Neural cell (in vitro differentiated cells): ENCODE data around the gene CABP7. TPM values are rescaled to one million over a fixed set of nuclear protein-coding genes. Genes with fewer than 3 reads are reported as not detected.

ENCODE experiments used
- H2AFZ ChIP-seq: fragments of 200-600, 300-800 bp; sonication (generic), shearing (Covaris generic); 2 replicates; pipeline ENCODE4 v1.6.0; 2014; ENCODE audit warnings: low read depth, mild to moderate bottlenecking, antibody characterized with exemption, low read length, moderate library complexity
- H3F3A ChIP-seq: fragments of 200-600 bp; shearing (Covaris generic); 2 replicates; pipeline ENCODE4 v1.6.1; 2016; ENCODE audit warnings: mild to moderate bottlenecking, moderate library complexity, mixed read lengths, antibody characterized with exemption, low read length; ENCODE audit not compliant: insufficient read depth, poor library complexity, severe bottlenecking
- H3K27ac ChIP-seq: fragments of 200-600, 300-800 bp; sonication (generic), shearing (Covaris generic); 2 replicates; pipeline ENCODE4 v1.5.1; 2014; ENCODE audit warnings: mild to moderate bottlenecking, low read length, moderate library complexity
- H3K27me3 ChIP-seq: fragments of 300-800, 200-600 bp; sonication (generic), shearing (Covaris generic); 2 replicates; pipeline ENCODE4 v1.6.0; 2014; ENCODE audit warnings: mild to moderate bottlenecking, low read depth, low read length, moderate library complexity; ENCODE audit not compliant: insufficient read depth
- H3K36me3 ChIP-seq: fragments of 300-800, 200-600 bp; sonication (generic), shearing (Covaris generic); 2 replicates; pipeline ENCODE4 v1.5.1; 2014; ENCODE audit warnings: mild to moderate bottlenecking, antibody characterized with exemption, low read length, moderate library complexity; ENCODE audit not compliant: insufficient read depth
- H3K4me2 ChIP-seq: fragments of 300-800, 200-600 bp; sonication (generic), shearing (Covaris generic); 2 replicates; pipeline ENCODE4 v1.6.0; 2014; ENCODE audit warnings: mild to moderate bottlenecking, low read length
- H3K4me3 ChIP-seq: fragments of 300-800, 200-600 bp; sonication (generic), shearing (Covaris generic); 2 replicates; pipeline ENCODE4 v1.5.1; 2014; ENCODE audit warnings: mild to moderate bottlenecking, low read length, moderate library complexity
- H3K79me2 ChIP-seq: fragments of 200-600 bp; shearing (Covaris generic); replicated peaks from 2 replicates; pipeline ENCODE4 v1.6.0; 2014; ENCODE audit warnings: mild to moderate bottlenecking, low read length, moderate library complexity; ENCODE audit not compliant: insufficient read depth
- H3K9ac ChIP-seq: fragments of 300-800, 200-600 bp; sonication (generic), shearing (Covaris generic); 2 replicates; pipeline ENCODE4 v1.6.1; 2016; ENCODE audit warnings: mild to moderate bottlenecking, low read length, mixed read lengths
- H3K9me2 ChIP-seq: fragments of 200-600 bp; shearing (Covaris generic); 2 replicates; pipeline ENCODE4 v1.6.1; 2016; ENCODE audit warnings: mild to moderate bottlenecking, low read length, mixed read lengths; ENCODE audit not compliant: insufficient read depth
- H3K9me3 ChIP-seq: fragments of 200-600, 300-800 bp; sonication (generic), shearing (Covaris generic); 2 replicates; pipeline ENCODE4 v1.6.1; 2016; ENCODE audit warnings: mild to moderate bottlenecking, mixed run types, low read length, moderate library complexity, mixed read lengths
- H4K20me1 ChIP-seq: fragments of 200-600 bp; shearing (Covaris generic); 2 replicates; pipeline ENCODE4 v1.6.1; 2016; ENCODE audit warnings: mild to moderate bottlenecking, mixed run types; ENCODE audit not compliant: insufficient read depth
- EP300 ChIP-seq: fragments of 450-650 bp; conservative IDR thresholded peaks from 2 replicates; pipeline ENCODE4 v1.6.1; 2014; ENCODE audit warnings: antibody characterized with exemption, mild to moderate bottlenecking, moderate library complexity; ENCODE audit not compliant: poor library complexity, severe bottlenecking
- EZH2 ChIP-seq: fragments of 200-600, 300-800 bp; shearing (Covaris generic), sonication (generic); IDR thresholded peaks from 2 replicates; pipeline ENCODE4 v1.6.1; 2014; ENCODE audit warnings: antibody characterized with exemption, low read length, borderline replicate concordance, mild to moderate bottlenecking; ENCODE audit not compliant: insufficient read depth, poor library complexity, severe bottlenecking
- MXI1 ChIP-seq: fragments of 450-650 bp; conservative IDR thresholded peaks from 2 replicates; pipeline ENCODE4 v1.6.1; 2014; ENCODE audit warnings: antibody characterized with exemption, mild to moderate bottlenecking; ENCODE audit not compliant: poor library complexity, severe bottlenecking
- POLR2AphosphoS5 ChIP-seq: IDR thresholded peaks from 2 replicates; pipeline ENCODE4 v1.6.1; 2012
- RAD21 ChIP-seq: fragments of 450-650 bp; conservative IDR thresholded peaks from 2 replicates; pipeline ENCODE4 v1.6.1; 2014; ENCODE audit warnings: antibody characterized with exemption, mild to moderate bottlenecking, moderate library complexity
- SMC3 ChIP-seq: fragments of 450-650 bp; conservative IDR thresholded peaks from 2 replicates; pipeline ENCODE4 v1.6.1; 2014; ENCODE audit warnings: antibody characterized with exemption, mild to moderate bottlenecking, moderate library complexity; ENCODE audit not compliant: poor library complexity
- TAF1 ChIP-seq: IDR thresholded peaks from 2 replicates; pipeline ENCODE4 v1.6.1; 2012; ENCODE audit warnings: low read depth
- polyA plus RNA-seq: library from polyadenylated mRNA; depleted of rRNA; stranded (reverse); fragments of >200 nt; gene quantifications from 2 replicates; pipeline ENCODE4 v1.2.3, GENCODE V29; 2014
- TF ChIP-seq, protein P1 (sequence below): IDR thresholded peaks from 2 replicates; pipeline ENCODE4 v1.6.1; 2012; ENCODE audit warnings: borderline replicate concordance
- TF ChIP-seq, protein P2 (sequence below): fragments of 450-650 bp; IDR thresholded peaks from 2 replicates; pipeline ENCODE4 v1.5.1; 2014; ENCODE audit warnings: antibody characterized with exemption, mild to moderate bottlenecking, moderate library complexity; ENCODE audit not compliant: poor library complexity, severe bottlenecking

CABP7 gene
- polyA plus RNA-seq, 1 donor from 2014 or later: 0.67 TPM

DNA sequence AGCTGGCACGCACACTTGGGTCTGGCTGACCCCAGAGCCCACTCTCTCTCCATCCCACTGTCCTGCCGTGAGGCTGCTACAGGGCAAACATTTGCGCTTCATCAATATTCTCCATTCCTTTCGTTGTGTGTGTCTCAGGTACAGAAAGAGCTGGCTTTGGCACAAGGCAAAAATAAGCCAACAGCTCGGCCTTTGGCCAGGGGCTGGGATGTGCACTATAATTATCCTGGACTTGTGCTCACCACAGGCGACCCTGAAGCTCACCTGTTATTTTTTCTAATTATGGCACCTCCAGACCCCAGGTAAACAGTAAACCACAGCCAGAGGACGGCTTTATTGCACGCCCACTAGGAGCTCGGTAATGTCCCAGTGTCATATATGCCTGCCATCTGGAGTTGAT is 36.1 kb downstream of the CABP7 start:
- H4K20me1 ChIP-seq: no peaks in the 10 kb centered on the region
- H3K9ac ChIP-seq: no peak overlapping the region
- no peaks in the 10 kb centered on the region for H3K36me3 ChIP-seq
- no peaks in the 10 kb centered on the region for H3K9me2 ChIP-seq
- no peaks in the 10 kb centered on the region for H3F3A ChIP-seq
- no peak overlapping the region for H3K4me3 ChIP-seq
- no peaks in the 10 kb centered on the region for H3K27me3 ChIP-seq
- H3K79me2 ChIP-seq: no peaks in the 10 kb centered on the region
- no peak overlapping the region for H2AFZ ChIP-seq
- no peaks in the 10 kb centered on the region for H3K9me3 ChIP-seq
- TF ChIP-seq SMC3 (no peak), EZH2 (no peak), MXI1 (no peak), RAD21 (no peak), POLR2AphosphoS5 (no peak), TAF1 (no peak), EP300 (no peak)
- TF ChIP-seq, protein P1, sequence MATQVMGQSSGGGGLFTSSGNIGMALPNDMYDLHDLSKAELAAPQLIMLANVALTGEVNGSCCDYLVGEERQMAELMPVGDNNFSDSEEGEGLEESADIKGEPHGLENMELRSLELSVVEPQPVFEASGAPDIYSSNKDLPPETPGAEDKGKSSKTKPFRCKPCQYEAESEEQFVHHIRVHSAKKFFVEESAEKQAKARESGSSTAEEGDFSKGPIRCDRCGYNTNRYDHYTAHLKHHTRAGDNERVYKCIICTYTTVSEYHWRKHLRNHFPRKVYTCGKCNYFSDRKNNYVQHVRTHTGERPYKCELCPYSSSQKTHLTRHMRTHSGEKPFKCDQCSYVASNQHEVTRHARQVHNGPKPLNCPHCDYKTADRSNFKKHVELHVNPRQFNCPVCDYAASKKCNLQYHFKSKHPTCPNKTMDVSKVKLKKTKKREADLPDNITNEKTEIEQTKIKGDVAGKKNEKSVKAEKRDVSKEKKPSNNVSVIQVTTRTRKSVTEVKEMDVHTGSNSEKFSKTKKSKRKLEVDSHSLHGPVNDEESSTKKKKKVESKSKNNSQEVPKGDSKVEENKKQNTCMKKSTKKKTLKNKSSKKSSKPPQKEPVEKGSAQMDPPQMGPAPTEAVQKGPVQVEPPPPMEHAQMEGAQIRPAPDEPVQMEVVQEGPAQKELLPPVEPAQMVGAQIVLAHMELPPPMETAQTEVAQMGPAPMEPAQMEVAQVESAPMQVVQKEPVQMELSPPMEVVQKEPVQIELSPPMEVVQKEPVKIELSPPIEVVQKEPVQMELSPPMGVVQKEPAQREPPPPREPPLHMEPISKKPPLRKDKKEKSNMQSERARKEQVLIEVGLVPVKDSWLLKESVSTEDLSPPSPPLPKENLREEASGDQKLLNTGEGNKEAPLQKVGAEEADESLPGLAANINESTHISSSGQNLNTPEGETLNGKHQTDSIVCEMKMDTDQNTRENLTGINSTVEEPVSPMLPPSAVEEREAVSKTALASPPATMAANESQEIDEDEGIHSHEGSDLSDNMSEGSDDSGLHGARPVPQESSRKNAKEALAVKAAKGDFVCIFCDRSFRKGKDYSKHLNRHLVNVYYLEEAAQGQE: no peak
- TF ChIP-seq, protein P2, sequence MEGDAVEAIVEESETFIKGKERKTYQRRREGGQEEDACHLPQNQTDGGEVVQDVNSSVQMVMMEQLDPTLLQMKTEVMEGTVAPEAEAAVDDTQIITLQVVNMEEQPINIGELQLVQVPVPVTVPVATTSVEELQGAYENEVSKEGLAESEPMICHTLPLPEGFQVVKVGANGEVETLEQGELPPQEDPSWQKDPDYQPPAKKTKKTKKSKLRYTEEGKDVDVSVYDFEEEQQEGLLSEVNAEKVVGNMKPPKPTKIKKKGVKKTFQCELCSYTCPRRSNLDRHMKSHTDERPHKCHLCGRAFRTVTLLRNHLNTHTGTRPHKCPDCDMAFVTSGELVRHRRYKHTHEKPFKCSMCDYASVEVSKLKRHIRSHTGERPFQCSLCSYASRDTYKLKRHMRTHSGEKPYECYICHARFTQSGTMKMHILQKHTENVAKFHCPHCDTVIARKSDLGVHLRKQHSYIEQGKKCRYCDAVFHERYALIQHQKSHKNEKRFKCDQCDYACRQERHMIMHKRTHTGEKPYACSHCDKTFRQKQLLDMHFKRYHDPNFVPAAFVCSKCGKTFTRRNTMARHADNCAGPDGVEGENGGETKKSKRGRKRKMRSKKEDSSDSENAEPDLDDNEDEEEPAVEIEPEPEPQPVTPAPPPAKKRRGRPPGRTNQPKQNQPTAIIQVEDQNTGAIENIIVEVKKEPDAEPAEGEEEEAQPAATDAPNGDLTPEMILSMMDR: no peak
- no peak overlapping the region for H3K27ac ChIP-seq
- no peak overlapping the region for H3K4me2 ChIP-seq

DNA sequence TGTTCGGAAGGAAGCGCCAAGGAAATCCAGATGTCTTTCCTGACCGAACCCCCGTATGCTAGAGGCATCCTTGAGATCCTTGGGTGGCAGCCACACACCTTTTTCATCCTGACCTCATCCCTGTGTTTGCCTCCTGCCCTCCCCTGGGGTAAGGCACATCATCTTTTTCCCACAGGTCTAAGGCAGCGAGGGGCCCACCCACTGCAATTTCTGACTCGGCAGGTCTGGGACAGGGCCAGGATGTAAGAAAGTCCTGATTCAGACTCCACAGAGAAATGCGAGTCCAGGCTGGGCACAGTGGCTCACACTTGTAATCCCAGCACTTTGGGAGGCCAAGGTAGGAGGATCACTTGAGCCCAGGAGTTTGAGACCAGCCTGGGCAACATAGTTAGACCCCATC is 36.5 kb downstream of the CABP7 start:
- no peak for TF ChIP-seq POLR2AphosphoS5
- no peak for TF ChIP-seq MXI1
- TF ChIP-seq RAD21: no peak
- TF ChIP-seq EP300: no peak
- no peak for TF ChIP-seq TAF1
- no peak for TF ChIP-seq SMC3
- TF ChIP-seq, protein P1: no peak
- no peak for TF ChIP-seq EZH2
- TF ChIP-seq, protein P2: no peak
- no peak overlapping the region for H3K27ac ChIP-seq

More for the DNA sequence above, 36.5 kb downstream of the CABP7 start:
- Histone ChIP-seq H3K36me3 (no peaks in the 10 kb centered on the region), H3K9me2 (no peaks in the 10 kb centered on the region), H3K9me3 (no peaks in the 10 kb centered on the region), H3K9ac (no peak overlapping the region), H3K4me2 (no peak overlapping the region), H3K79me2 (no peaks in the 10 kb centered on the region), H2AFZ (no peak overlapping the region), H4K20me1 (no peaks in the 10 kb centered on the region), H3F3A (no peaks in the 10 kb centered on the region), H3K27me3 (no peaks in the 10 kb centered on the region), H3K4me3 (no peak overlapping the region)
